Activated CD8-positive, alpha-beta T cell treated with anti-CD3 and anti-CD28 coated beads for 36 hours (primary cell): Measurements from ENCODE around the gene DMC1. TPM values are rescaled to one million over a fixed set of nuclear protein-coding genes. Genes with fewer than 3 reads are reported as not detected.

ENCODE experiments used
- ATAC-seq: fragments of 200-7000 bp; cut with Tn5 transposase; one replicate; pipeline ENCODE4 v1.10.0; 2021; ENCODE audit warnings: mild to moderate bottlenecking, moderate library complexity
- CTCF ChIA-PET: fragments of 350-600 bp; sonication (Branson Sonifier 250); formaldehyde crosslinking; loops from one replicate; lab custom pipeline; 2021; ENCODE audit warnings: antibody characterized with exemption; lab: Charles Lee
- POLR2A ChIA-PET: fragments of 350-600 bp; sonication (Branson Sonifier 250); formaldehyde crosslinking; loops from one replicate; lab custom pipeline; 2021; ENCODE audit warnings: antibody characterized with exemption; lab: Charles Lee
- DNase-seq: peaks from one replicate; pipeline ENCODE4 v3.0.0-alpha.2; 2020
- H3K27ac Mint-ChIP-seq: one replicate; pipeline ENCODE4 v1.8.0; 2021; ENCODE audit warnings: mild to moderate bottlenecking, mixed read lengths
- H3K27me3 Mint-ChIP-seq: one replicate; pipeline ENCODE4 v1.8.0; 2021; ENCODE audit warnings: mixed read lengths
- H3K36me3 Mint-ChIP-seq: one replicate; pipeline ENCODE4 v1.8.0; 2021; ENCODE audit warnings: low read depth, mixed read lengths
- H3K4me1 Mint-ChIP-seq: one replicate; pipeline ENCODE4 v1.8.0; 2021; ENCODE audit warnings: low read depth, mixed read lengths
- H3K4me3 Mint-ChIP-seq: one replicate; pipeline ENCODE4 v1.8.0; 2021; ENCODE audit warnings: mild to moderate bottlenecking, moderate library complexity, mixed read lengths
- H3K9me3 Mint-ChIP-seq: one replicate; pipeline ENCODE4 v1.8.0; 2021; ENCODE audit warnings: mixed read lengths
- intact Hi-C: fragments of 100-400 bp; cut with micrococcal nuclease; formaldehyde crosslinking; loops from one replicate; pipeline ENCODE4 v1.10.0; 2022
- total RNA-seq, 2 experiments: library from RNA; stranded (reverse); gene quantifications; one replicate each; pipeline ENCODE4 v1.2.3, GENCODE V29; 2021
- TF ChIP-seq, protein P1 (sequence below): fragments of 200-600 bp; IDR thresholded peaks from one replicate; pipeline ENCODE4 v1.8.0; 2022; ENCODE audit warnings: antibody characterized with exemption, mild to moderate bottlenecking

DMC1 gene
- total RNA-seq, 2 experiments from 2014 or later = 14.2 to 15.1 TPM

DNA sequence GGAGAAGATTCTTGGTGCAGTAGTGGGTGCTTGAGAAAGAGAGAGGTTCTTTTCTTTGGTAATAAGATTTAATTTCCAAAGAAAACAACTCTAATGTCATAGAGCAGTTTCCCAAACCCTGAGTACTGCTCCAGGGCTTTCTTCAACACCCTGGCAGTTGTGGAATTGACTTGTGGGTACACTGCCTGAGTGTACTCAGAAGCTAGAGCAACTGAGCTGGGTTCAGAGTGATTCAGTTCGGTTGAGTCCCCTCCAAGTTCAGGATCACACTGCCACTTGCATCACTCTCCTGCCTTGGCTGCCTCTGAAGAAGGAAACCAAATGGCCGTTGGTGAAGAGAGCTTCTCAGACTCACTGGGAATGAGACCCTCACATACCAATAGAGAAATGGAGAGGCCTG is 5.3 kb downstream of the DMC1 start:
- Mint-ChIP-seq H3K9me3 (no peaks in the 10 kb centered on the region), H3K36me3 (peaks cover 6% of the 10 kb centered on the region), H3K27me3 (no peaks in the 10 kb centered on the region), H3K4me3 (no peak overlapping the region), H3K27ac (no peak overlapping the region), H3K4me1 (no peaks in the 10 kb centered on the region)
- ChIA-PET POLR2A (no interaction called here), CTCF (interaction anchor here (1.0 kb wide), 2 partner anchors 65 to 512 kb away, joined by 3 read pairs; no protein-coding TSS in a partner anchor)
- DNase-seq (no peak), ATAC-seq (no peak)
- TF ChIP-seq, protein P1, sequence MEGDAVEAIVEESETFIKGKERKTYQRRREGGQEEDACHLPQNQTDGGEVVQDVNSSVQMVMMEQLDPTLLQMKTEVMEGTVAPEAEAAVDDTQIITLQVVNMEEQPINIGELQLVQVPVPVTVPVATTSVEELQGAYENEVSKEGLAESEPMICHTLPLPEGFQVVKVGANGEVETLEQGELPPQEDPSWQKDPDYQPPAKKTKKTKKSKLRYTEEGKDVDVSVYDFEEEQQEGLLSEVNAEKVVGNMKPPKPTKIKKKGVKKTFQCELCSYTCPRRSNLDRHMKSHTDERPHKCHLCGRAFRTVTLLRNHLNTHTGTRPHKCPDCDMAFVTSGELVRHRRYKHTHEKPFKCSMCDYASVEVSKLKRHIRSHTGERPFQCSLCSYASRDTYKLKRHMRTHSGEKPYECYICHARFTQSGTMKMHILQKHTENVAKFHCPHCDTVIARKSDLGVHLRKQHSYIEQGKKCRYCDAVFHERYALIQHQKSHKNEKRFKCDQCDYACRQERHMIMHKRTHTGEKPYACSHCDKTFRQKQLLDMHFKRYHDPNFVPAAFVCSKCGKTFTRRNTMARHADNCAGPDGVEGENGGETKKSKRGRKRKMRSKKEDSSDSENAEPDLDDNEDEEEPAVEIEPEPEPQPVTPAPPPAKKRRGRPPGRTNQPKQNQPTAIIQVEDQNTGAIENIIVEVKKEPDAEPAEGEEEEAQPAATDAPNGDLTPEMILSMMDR = no peak
- intact Hi-C loops = no loop called here

DNA sequence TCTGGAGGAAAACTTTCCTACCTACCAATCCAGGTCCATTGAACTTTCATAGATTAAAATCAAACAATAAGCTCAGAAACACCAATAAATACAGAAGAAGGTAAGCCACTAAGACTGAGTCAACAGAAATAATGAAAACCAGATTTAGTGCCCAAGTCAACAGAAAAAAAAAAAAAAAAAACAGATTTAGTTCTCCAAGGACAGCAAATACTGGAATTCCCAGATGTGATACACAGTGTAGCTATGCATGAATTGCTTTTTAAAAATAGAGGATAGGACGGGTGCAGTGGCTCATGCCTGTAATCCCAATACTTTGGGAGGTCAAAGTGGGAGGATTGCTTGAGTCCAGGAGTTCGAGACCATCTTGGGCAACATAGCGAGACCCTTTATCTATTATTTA is 15.7 kb downstream of the DMC1 start:
- POLR2A ChIA-PET = no interaction called here
- Mint-ChIP-seq H3K9me3 (no peaks in the 10 kb centered on the region), H3K27ac (no peak overlapping the region), H3K36me3 (peaks cover 2% of the 10 kb centered on the region), H3K4me3 (no peak overlapping the region), H3K4me1 (no peaks in the 10 kb centered on the region), H3K27me3 (no peaks in the 10 kb centered on the region)
- TF ChIP-seq, protein P1 = no peak
- ATAC-seq = no peak
- intact Hi-C loops = no loop called here
- CTCF ChIA-PET = interaction anchor here (0.7 to 1.1 kb wide), 5 partner anchors 12 to 142 kb away, joined by 3 read pairs; no protein-coding TSS in a partner anchor
- no peak for DNase-seq

DNA sequence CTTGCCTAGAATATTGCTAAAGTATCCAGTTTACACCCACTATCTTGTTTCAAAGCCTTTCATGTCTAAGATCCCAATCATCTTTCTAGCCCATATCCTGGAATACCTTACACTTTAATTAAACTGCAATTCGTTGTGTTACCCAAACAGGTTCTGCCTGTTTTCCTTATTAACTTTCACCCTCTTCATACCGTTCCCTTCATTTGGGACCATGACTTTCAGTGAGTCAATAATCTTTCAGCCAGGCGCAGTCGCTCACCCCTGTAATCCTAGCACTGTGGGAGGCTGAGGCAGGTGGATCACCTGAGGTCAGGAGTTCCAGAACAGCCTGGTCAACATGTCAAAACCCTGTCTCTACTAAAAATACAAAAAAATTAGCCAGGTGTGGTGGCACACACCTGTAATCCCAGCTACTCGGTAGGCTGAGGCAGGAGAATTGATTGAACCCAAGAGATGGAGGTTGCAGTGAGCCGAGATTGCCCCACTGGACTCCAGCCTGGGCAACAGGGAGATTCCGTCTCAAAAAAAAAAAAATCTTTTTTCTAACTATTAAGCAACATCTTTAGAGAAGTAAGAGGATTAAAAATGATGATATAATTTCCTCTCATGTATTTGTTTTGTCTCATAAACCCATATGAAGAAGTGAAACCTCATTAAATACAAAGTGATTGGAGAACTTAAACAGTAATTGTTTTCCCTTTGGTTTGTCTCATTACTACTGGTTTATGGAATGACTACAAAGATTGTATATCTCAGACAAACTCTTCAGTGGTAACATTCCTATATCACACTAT is 20.7 kb downstream of the DMC1 start:
- TF ChIP-seq, protein P1 = no peak
- ChIA-PET POLR2A (no interaction called here), CTCF (no interaction called here)
- peaks cover 3% of the 10 kb centered on the region for H3K9me3 Mint-ChIP-seq
- H3K4me1 Mint-ChIP-seq = no peaks in the 10 kb centered on the region
- H3K36me3 Mint-ChIP-seq = peaks cover 9% of the 10 kb centered on the region
- no peak overlapping the region for H3K4me3 Mint-ChIP-seq
- no peak for ATAC-seq
- intact Hi-C loops = no loop called here
- no peaks in the 10 kb centered on the region for H3K27me3 Mint-ChIP-seq
- DNase-seq = no peak
- H3K27ac Mint-ChIP-seq = no peak overlapping the region

DNA sequence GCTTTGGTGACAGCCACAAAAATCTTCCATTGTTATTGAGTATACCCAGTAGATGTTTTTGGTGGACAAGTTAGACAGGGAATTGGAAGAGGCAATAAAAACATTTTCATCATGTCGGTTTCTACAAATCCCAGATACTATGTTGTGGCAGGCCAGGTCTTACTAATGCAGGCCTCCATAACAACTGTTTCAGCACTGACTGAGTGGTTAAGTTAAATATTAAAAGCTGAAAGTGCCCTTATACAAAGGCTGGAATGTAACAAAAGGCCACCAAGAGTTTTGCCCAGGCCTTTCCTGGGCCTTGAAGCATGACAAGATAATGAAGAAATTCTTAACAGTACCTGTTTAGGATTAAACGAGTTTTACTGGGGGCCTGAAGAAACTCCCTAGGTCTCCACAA is 29.3 kb downstream of the DMC1 start:
- CTCF ChIA-PET = interaction anchor here (1.6 kb wide), 1 partner anchor 29 kb away, joined by 4 read pairs; no protein-coding TSS in a partner anchor
- no peak overlapping the region for H3K4me3 Mint-ChIP-seq
- H3K9me3 Mint-ChIP-seq = peaks cover 10% of the 10 kb centered on the region
- peaks cover 25% of the 10 kb centered on the region for H3K36me3 Mint-ChIP-seq
- DNase-seq = no peak
- H3K27ac Mint-ChIP-seq = no peak overlapping the region
- no peaks in the 10 kb centered on the region for H3K4me1 Mint-ChIP-seq
- POLR2A ChIA-PET = no interaction called here
- TF ChIP-seq, protein P1 = no peak
- no peak for ATAC-seq
- no peaks in the 10 kb centered on the region for H3K27me3 Mint-ChIP-seq
- intact Hi-C loops = no loop called here

DNA sequence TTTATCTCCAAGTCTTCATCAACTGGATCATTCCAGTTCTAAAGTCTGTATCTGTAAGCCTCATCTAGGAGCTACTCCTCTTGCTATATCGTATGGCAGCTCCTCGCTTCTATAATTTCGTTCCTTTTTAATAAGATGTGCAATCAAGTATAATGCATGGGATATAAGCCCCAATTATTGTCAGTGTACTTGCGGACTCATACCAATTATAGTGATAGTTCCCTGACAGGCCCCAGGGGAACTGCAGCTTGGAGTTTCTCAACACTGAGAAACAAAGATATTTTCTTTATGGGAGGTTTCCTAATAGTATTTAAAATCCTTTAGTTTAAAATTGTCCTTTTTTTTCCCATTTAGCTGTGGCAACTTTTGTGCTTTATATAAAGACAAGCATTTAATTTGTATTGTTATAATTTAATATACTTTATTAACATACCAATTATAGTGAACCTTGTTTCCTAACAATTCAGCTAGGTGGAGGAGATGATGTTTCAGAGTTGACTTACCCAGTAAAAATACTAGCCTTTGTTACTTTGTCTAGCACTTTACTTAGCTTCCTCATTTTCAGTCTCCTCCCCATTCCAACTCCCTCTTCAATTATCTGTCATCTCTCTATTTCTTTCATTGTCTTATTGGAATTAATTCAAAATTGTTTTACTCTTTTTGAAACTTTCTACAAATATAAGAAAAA is 38.6 kb downstream of the DMC1 start:
- Mint-ChIP-seq H3K9me3 (no peaks in the 10 kb centered on the region), H3K36me3 (peaks cover under 1% of the 10 kb centered on the region), H3K27ac (peak overlapping the region; percentile 96), H3K27me3 (no peaks in the 10 kb centered on the region), H3K4me1 (peaks cover 14% of the 10 kb centered on the region), H3K4me3 (peak overlapping the region; percentile 61)
- ChIA-PET CTCF (no interaction called here), POLR2A (interaction anchor here (0.6 to 1.1 kb wide), 2 partner anchors 21 to 84 kb away, joined by 3 read pairs; no protein-coding TSS in a partner anchor)
- TF ChIP-seq, protein P1 = no peak
- ATAC-seq = peak; percentile 47
- DNase-seq = no peak
- intact Hi-C loops = no loop called here
